ENCODE data around the gene EDC3. TPM values are rescaled to one million over a fixed set of nuclear protein-coding genes. Genes with fewer than 3 reads are reported as not detected.

Gene EDC3
- total RNA-seq, 1 experiment from 2014 or later = 62.6 TPM

GRCh38 chr15:74605795-74606150 lies 90.1 kb downstream of the EDC3 start:
- BruUV-seq (replicated peaks) = no TSS peak
- no peak for TF ChIP-seq EZH2 (IDR thresholded peaks at IDR 0.05; ENCODE audit: borderline replicate concordance, low read depth, low read length, poor library complexity, severe bottlenecking)
- TF ChIP-seq CTCF (conservative IDR thresholded peaks at IDR 0.05; ENCODE audit: low read depth, low read length) = no peak
- H3K4me3 ChIP-seq (ENCODE audit: low read depth, low read length, poor library complexity, severe bottlenecking) = no peak overlapping the region
- H3K4me1 ChIP-seq (ENCODE audit: insufficient read depth, low read length, poor library complexity, severe bottlenecking) = no peaks in the 10 kb centered on the region
- no peak overlapping the region for H3K27ac ChIP-seq (ENCODE audit: low read depth, low read length, poor library complexity, severe bottlenecking)
- intact Hi-C loops (cut with micrococcal nuclease; ENCODE audit: unreplicated experiment) = no loop called here
- H3K27me3 ChIP-seq (replicated peaks; ENCODE audit: insufficient read depth, low read depth, low read length, poor library complexity) = no peaks in the 10 kb centered on the region
- ChIA-PET POLR2A (ENCODE audit: low non-redundant PET) (no interaction called here), CTCF (no interaction called here)
- DNase-seq (ENCODE audit: low spot score) = no peak
- H3K9me3 ChIP-seq (ENCODE audit: low read depth, low read length, poor library complexity, severe bottlenecking) = no peaks in the 10 kb centered on the region
- no peaks in the 10 kb centered on the region for H3K36me3 ChIP-seq (ENCODE audit: insufficient read depth, low read length, poor library complexity, severe bottlenecking)

DNA sequence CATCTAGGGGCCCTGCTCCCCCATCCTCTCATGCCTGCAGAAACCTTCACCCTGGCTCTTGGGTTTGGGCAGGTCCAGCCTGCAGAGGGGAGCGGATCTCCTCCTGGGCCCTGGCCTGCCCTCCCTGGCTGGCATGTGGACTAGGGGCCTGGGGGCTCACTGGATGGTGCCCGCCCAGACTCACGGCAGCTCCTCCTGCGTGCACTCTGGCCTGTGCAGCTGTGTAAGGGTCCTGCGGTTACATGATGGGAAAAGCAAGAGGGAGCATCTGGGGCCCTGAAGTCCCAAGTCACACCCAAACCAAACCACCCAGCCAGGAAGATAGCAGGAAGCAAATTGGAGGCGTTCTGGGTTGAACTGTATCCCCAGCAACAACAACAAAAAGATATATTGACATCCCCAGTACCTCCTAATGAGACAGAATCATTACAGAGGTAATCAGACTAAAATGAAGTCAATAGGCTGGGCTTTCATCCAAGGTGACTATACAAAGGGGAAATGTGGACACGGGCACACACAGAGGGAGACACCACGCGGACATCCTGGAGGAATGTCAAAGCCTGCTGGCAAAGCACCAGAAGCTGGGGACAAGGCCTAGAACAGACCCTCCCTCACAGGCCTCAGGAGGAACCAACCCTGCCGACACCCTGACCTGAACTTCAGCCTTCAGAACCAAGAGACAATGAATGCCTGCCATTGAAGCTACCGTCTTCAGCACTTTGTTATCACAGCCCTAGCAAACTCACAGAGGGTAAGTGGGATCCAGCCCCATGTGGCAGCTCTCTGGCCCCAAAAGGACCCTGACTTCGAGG lies 90.6 kb downstream of the EDC3 start:
- intact Hi-C loops (cut with micrococcal nuclease; ENCODE audit: unreplicated experiment) = no loop called here
- BruUV-seq (replicated peaks) = no TSS peak
- H3K4me3 ChIP-seq (ENCODE audit: low read depth, low read length, poor library complexity, severe bottlenecking) = no peak overlapping the region
- CTCF ChIA-PET = no interaction called here
- no peaks in the 10 kb centered on the region for H3K27me3 ChIP-seq (replicated peaks; ENCODE audit: insufficient read depth, low read depth, low read length, poor library complexity)
- H3K27ac ChIP-seq (ENCODE audit: low read depth, low read length, poor library complexity, severe bottlenecking) = no peak overlapping the region
- no peak for DNase-seq (ENCODE audit: low spot score)
- no peaks in the 10 kb centered on the region for H3K4me1 ChIP-seq (ENCODE audit: insufficient read depth, low read length, poor library complexity, severe bottlenecking)
- no peaks in the 10 kb centered on the region for H3K36me3 ChIP-seq (ENCODE audit: insufficient read depth, low read length, poor library complexity, severe bottlenecking)
- H3K9me3 ChIP-seq (ENCODE audit: low read depth, low read length, poor library complexity, severe bottlenecking) = no peaks in the 10 kb centered on the region
- TF ChIP-seq CTCF (conservative IDR thresholded peaks at IDR 0.05; ENCODE audit: low read depth, low read length) (no peak), EZH2 (IDR thresholded peaks at IDR 0.05; ENCODE audit: borderline replicate concordance, low read depth, low read length, poor library complexity, severe bottlenecking) (no peak)
- POLR2A ChIA-PET (ENCODE audit: low non-redundant PET) = no interaction called here

DNA sequence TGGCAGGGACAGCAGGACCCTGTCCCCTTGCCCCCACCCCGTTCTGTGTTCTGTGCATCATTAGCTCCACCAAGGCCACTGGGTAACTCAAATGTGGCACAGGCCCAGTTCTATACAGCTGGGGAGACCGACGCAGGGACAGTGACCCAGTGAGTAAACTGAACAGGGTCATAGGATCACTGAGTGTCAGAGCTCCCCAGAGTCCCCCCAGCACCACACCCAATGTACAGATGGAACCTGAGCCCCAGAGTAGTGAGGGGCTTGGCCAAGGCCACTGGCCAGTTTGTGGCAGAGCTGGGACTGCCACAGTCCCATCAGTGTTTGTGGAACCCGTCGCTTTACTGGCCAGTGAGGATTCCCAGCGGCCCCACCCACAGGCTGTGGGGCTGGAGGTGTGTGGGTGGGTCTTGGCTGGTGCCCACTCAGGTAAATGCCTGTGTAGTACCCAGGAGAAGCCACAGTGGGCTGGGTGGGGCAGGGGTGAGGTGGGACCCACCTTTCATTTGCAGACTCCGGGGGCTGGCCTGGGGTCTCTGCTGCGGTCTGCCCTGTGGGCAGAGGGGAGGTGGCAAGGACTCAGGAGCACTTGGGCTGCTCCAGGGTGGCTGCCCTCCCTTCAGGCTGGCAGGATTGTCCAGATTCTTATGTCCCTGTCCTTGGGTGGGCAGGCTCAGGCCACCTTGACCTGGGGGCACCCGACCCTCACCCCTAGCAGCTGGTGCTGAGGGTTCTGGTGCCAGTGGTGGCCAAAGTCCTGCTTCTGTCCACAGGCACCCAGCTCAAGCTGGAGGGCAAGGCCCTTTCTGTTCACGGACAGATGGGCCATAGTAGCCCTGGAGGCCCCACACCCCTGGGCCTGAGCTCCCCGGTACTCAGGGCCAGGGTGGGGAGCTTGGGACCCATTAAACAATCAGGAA lies 91.8 kb downstream of the EDC3 start:
- CTCF ChIA-PET = no interaction called here
- no peak for DNase-seq (ENCODE audit: low spot score)
- TF ChIP-seq EZH2 (IDR thresholded peaks at IDR 0.05; ENCODE audit: borderline replicate concordance, low read depth, low read length, poor library complexity, severe bottlenecking) = no peak
- no TSS peak for BruUV-seq (replicated peaks)
- H3K4me1 ChIP-seq (ENCODE audit: insufficient read depth, low read length, poor library complexity, severe bottlenecking) = no peaks in the 10 kb centered on the region
- POLR2A ChIA-PET (ENCODE audit: low non-redundant PET) = no interaction called here
- H3K27me3 ChIP-seq (replicated peaks; ENCODE audit: insufficient read depth, low read depth, low read length, poor library complexity) = no peaks in the 10 kb centered on the region
- intact Hi-C loops (cut with micrococcal nuclease; ENCODE audit: unreplicated experiment) = no loop called here
- H3K4me3 ChIP-seq (ENCODE audit: low read depth, low read length, poor library complexity, severe bottlenecking) = no peak overlapping the region
- no peaks in the 10 kb centered on the region for H3K9me3 ChIP-seq (ENCODE audit: low read depth, low read length, poor library complexity, severe bottlenecking)
- no peak overlapping the region for H3K27ac ChIP-seq (ENCODE audit: low read depth, low read length, poor library complexity, severe bottlenecking)
- H3K36me3 ChIP-seq (ENCODE audit: insufficient read depth, low read length, poor library complexity, severe bottlenecking) = no peaks in the 10 kb centered on the region

Measured in A673 (cell line).